NCI-H1694 treated with DMSO at 0.1 percent for 48 hours (cell line): ENCODE data around the gene NUSAP1.
"Not testable (repeated sequence)": the region's sequence is repeated elsewhere in the genome, so short reads cannot be mapped to it uniquely, and the experiment has no call there.

ENCODE experiments used
- DNase-seq: peaks from one replicate; lab custom pipeline; 2025; lab: John Stamatoyannopoulos, UW

Gene NUSAP1

GRCh38 chr15:41332194-41333025 lies at the start of gene NUSAP1, which contains the start of gene OIP5:
NUSAP1 (plus strand) TSS chr15:41332881; CDS start chr15:41332958, 77 bp downstream.
OIP5 (minus strand) TSS chr15:41332591; CDS start chr15:41332561, 30 bp downstream.
- DNase-seq, result peak; percentile 99

GRCh38 chr15:41282980-41283652 lies 49.6 kb upstream of the NUSAP1 start:
- not testable (repeated sequence) for DNase-seq

- peak; percentile 95 for DNase-seq
These were observed 48.8 kb upstream of the NUSAP1 start for GRCh38 chr15:41283653-41284426.

- no peak for DNase-seq
These were observed 48.1 kb upstream of the NUSAP1 start for GRCh38 chr15:41284427-41285177.

GRCh38 chr15:41285285-41285684 lies 47.4 kb upstream of the NUSAP1 start:
- DNase-seq, result no peak

GRCh38 chr15:41286665-41287333 lies 45.9 kb upstream of the NUSAP1 start:
- DNase-seq, result no peak

GRCh38 chr15:41288464-41288863 lies 44.2 kb upstream of the NUSAP1 start:
- DNase-seq, result no peak

GRCh38 chr15:41289953-41290352 lies 42.7 kb upstream of the NUSAP1 start:
- DNase-seq, result no peak

GRCh38 chr15:41291065-41291631 lies 41.5 kb upstream of the NUSAP1 start:
- DNase-seq, result no peak

GRCh38 chr15:41292521-41292920 lies 40.2 kb upstream of the NUSAP1 start:
- DNase-seq, result no peak

GRCh38 chr15:41301139-41301538 lies 31.5 kb upstream of the NUSAP1 start:
- DNase-seq, result not testable (repeated sequence)

- DNase-seq, result no peak
These were observed 31.1 kb upstream of the NUSAP1 start for GRCh38 chr15:41301587-41301986.

GRCh38 chr15:41304149-41304770 lies 28.4 kb upstream of the NUSAP1 start:
- no peak for DNase-seq

GRCh38 chr15:41307679-41308078 lies 25.0 kb upstream of the NUSAP1 start:
- DNase-seq, result no peak

- no peak for DNase-seq
These were observed 23.3 kb upstream of the NUSAP1 start for GRCh38 chr15:41309226-41309905.

- DNase-seq, result not testable (repeated sequence)
These were observed 11.8 kb upstream of the NUSAP1 start for GRCh38 chr15:41320805-41321330.

- DNase-seq, result no peak
These were observed 9.1 kb upstream of the NUSAP1 start for GRCh38 chr15:41323611-41324010.

GRCh38 chr15:41331281-41331680 lies 1.4 kb upstream of the NUSAP1 start:
- DNase-seq, result no peak

- no peak for DNase-seq
These were observed 868 bp upstream of the NUSAP1 start for GRCh38 chr15:41331833-41332193.
